ENCODE data around the gene ZNF205.

DNA sequence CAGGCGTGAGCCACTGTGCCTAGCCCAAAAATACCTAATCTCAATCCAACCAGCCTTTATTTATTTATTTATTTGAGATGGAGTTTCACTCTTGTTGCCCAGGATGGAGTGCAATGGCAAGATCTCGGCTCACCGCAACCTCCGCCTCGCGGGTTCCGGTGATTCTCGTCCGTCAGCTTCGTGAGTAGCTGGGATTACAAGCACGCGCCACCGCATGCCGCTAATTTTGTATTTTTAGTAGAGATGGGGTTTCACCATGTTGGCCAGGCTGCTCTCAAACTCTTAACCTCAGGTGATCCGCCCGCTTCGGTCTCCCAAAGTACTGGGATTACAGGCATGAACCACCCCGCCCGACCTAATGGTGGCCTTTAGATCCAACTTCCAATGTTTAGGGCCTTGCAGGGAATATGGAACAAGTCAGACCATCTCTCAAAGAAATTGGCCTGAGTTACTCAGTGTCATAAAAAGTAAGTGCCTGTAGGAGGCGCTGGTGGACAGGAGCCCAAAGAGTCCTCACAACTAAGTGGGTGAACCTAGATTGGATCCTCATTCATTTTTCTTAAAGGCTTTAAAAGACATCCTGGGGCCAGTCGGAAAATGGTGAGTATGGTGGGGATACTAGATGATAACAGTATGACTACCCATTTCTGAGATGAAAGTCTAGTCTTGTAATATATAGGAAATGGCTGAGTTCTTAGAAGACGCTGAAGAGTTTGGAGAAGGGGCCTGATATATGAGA, 17.9 kb upstream of the ZNF205 start:
- TF ChIP-seq, protein P1, sequence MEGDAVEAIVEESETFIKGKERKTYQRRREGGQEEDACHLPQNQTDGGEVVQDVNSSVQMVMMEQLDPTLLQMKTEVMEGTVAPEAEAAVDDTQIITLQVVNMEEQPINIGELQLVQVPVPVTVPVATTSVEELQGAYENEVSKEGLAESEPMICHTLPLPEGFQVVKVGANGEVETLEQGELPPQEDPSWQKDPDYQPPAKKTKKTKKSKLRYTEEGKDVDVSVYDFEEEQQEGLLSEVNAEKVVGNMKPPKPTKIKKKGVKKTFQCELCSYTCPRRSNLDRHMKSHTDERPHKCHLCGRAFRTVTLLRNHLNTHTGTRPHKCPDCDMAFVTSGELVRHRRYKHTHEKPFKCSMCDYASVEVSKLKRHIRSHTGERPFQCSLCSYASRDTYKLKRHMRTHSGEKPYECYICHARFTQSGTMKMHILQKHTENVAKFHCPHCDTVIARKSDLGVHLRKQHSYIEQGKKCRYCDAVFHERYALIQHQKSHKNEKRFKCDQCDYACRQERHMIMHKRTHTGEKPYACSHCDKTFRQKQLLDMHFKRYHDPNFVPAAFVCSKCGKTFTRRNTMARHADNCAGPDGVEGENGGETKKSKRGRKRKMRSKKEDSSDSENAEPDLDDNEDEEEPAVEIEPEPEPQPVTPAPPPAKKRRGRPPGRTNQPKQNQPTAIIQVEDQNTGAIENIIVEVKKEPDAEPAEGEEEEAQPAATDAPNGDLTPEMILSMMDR (IDR thresholded peaks at IDR 0.05) = peak; percentile 23 to 58 (median 49)
- no peak for TF ChIP-seq POLR2A (IDR thresholded peaks at IDR 0.05)
